HG03439 (cell line): Measurements from ENCODE around the gene PRMT2.

Experiments used
- ATAC-seq: cut with Tn5 transposase; IDR thresholded peaks from one replicate; pipeline ENCODE4 v1.9.1; 2021; ENCODE audit warnings: mild to moderate bottlenecking, moderate library complexity; ENCODE audit not compliant: unreplicated experiment

Gene PRMT2

GRCh38 chr21:46639489-46640386 lies 4.3 kb downstream of the PRMT2 start:
- no peak for ATAC-seq

- ATAC-seq: no peak
These were observed 6.2 kb downstream of the PRMT2 start for GRCh38 chr21:46641656-46642055.

- no peak for ATAC-seq
These were observed 8.1 kb downstream of the PRMT2 start for GRCh38 chr21:46643379-46644177.

GRCh38 chr21:46645840-46646239 lies 10.4 kb downstream of the PRMT2 start:
- ATAC-seq: no peak

GRCh38 chr21:46646541-46647154 lies 11.2 kb downstream of the PRMT2 start:
- ATAC-seq: no peak

- ATAC-seq: no peak
These were observed 13.1 kb downstream of the PRMT2 start for GRCh38 chr21:46648539-46648938.

- ATAC-seq: no peak
These were observed 13.9 kb downstream of the PRMT2 start for GRCh38 chr21:46649356-46649755.

GRCh38 chr21:46650476-46651098 lies 15.1 kb downstream of the PRMT2 start:
- no peak for ATAC-seq

GRCh38 chr21:46651121-46651520 lies 15.6 kb downstream of the PRMT2 start:
- no peak for ATAC-seq

- no peak for ATAC-seq
These were observed 19.8 kb downstream of the PRMT2 start for GRCh38 chr21:46655230-46655629.

GRCh38 chr21:46656820-46657219 lies 21.3 kb downstream of the PRMT2 start:
- ATAC-seq: no peak

GRCh38 chr21:46660505-46660904 lies 25.0 kb downstream of the PRMT2 start:
- ATAC-seq: no peak

GRCh38 chr21:46661211-46661625 lies 25.7 kb downstream of the PRMT2 start:
- ATAC-seq: no peak

- ATAC-seq: no peak
These were observed 26.3 kb downstream of the PRMT2 start for GRCh38 chr21:46661642-46662366.

- no peak for ATAC-seq
These were observed 26.8 kb downstream of the PRMT2 start for GRCh38 chr21:46662367-46662654.

- no peak for ATAC-seq
These were observed 27.5 kb downstream of the PRMT2 start for GRCh38 chr21:46662765-46663500.

- no peak for ATAC-seq
These were observed 28.3 kb downstream of the PRMT2 start for GRCh38 chr21:46663754-46664153.

- ATAC-seq: no peak
These were observed 29.0 kb downstream of the PRMT2 start for GRCh38 chr21:46664316-46664995.

GRCh38 chr21:46665566-46665965 lies 30.1 kb downstream of the PRMT2 start:
- no peak for ATAC-seq
